ENCODE data around the gene NLGN1.

Gene NLGN1

DNA sequence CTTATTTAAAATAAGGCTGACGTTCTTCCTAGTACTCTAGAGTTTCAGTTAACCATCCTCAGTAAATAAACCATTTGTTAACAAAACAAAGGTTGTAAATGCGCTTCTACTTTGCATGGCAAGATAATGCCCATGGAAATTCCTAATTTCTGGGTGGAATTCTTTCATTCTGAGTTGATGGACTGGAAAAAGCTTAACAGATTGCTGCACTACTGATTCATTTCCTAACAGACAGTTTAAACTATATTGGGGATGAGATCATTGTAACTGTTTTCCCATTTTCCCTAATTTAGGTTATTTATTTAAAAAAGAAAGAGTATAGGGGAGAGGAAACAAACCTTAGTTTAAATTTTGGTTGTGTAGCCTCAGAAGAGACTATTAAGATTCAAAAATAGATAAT, 342.2 kb downstream of the NLGN1 start:
- DNase-seq (ENCODE audit: low read depth), result no peak
- no peak overlapping the region for H3K4me3 ChIP-seq (ENCODE audit: low read length)
- TF ChIP-seq, protein P1, sequence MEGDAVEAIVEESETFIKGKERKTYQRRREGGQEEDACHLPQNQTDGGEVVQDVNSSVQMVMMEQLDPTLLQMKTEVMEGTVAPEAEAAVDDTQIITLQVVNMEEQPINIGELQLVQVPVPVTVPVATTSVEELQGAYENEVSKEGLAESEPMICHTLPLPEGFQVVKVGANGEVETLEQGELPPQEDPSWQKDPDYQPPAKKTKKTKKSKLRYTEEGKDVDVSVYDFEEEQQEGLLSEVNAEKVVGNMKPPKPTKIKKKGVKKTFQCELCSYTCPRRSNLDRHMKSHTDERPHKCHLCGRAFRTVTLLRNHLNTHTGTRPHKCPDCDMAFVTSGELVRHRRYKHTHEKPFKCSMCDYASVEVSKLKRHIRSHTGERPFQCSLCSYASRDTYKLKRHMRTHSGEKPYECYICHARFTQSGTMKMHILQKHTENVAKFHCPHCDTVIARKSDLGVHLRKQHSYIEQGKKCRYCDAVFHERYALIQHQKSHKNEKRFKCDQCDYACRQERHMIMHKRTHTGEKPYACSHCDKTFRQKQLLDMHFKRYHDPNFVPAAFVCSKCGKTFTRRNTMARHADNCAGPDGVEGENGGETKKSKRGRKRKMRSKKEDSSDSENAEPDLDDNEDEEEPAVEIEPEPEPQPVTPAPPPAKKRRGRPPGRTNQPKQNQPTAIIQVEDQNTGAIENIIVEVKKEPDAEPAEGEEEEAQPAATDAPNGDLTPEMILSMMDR (conservative IDR thresholded peaks at IDR 0.05; ENCODE audit: low read length), result no peak

DNA sequence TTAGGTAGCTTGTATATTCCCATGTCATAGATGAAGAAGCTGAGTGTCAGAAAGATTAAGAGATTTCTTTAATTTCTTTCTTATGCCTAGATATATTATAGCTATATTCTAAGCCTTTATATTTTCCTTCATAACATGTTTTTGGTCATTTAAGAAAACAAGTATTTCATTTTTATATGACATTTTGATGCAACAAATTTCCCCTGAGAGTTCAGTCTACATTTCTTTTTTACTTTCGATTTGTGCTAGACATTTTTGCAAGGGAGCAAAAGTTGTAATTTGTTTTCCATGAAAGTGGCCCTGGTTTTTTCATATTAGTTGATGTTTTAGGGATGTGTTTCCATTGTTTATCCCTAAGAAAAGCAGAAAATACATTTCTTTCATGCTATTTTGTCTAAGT, 344.9 kb downstream of the NLGN1 start:
- TF ChIP-seq, protein P1 (conservative IDR thresholded peaks at IDR 0.05; ENCODE audit: low read length), result no peak

DNA sequence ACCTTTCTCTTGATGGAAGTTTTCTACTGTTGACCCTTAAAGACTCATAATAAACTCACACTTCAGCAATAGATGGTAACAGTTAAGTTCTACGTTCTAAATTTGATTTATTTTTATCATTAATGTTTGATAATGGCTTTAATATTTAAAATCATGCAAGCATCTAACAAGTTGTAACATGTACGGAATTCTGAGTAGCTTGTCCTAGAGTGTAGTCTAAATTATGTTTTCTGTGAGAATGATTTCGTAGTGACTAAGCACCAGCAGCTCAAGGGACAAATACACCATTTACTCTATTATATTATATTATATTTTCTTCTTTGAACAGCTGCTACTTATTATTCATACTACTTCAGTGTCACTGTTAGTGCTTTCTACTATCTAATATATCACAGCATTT, 345.6 kb downstream of the NLGN1 start:
- DNase-seq (ENCODE audit: low read depth), result no peak
- TF ChIP-seq, protein P1 (conservative IDR thresholded peaks at IDR 0.05; ENCODE audit: low read length), result no peak
- no peak overlapping the region; the same call in 1 of the 2 replicates for H3K4me3 ChIP-seq (ENCODE audit: low read length)

More for the DNA sequence above, 344.9 kb downstream of the NLGN1 start:
- DNase-seq (ENCODE audit: low read depth), result no peak
- peak overlapping the region; percentile 2 for H3K4me3 ChIP-seq (ENCODE audit: low read length)

DNA sequence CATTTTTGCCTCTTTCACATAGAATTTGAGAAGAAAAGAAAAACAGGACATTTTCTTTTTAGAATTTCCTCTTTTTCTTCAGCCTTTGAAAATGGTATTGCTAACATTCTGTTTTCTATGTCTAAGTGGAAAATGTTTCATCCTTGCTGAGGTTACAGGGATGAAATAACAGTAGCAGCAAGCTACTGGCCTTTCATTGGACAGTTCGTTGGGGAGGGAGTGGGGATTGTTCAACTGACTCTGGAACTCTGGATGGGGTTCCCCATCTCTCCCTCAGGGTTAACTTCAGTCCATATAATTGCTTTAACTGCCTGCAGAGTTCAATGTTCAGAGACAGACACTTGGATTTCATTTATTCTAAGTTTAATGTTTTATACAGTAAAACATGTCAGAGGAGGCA, 346.0 kb downstream of the NLGN1 start:
- no peak overlapping the region for H3K4me3 ChIP-seq (ENCODE audit: low read length)
- no peak for DNase-seq (ENCODE audit: low read depth)
- TF ChIP-seq, protein P1 (conservative IDR thresholded peaks at IDR 0.05; ENCODE audit: low read length), result no peak

DNA sequence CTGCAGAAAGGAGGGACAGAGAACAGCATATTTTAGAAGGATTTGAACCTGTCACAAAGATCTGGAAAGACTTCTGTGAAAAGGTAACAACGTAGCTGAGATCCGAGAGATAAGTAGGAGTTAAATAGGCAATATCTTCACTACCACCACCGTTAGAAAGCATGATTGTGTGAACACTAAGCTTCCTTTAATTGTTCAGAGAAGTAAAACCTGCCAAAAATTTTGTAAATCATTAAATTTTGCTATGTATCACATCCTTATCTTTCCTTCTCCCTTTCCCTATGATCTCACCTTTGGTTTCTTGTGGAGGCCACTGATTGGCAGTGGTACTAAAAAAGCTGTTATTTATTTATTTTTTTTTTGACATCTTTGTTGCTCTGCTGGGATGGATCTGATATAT, 346.9 kb downstream of the NLGN1 start:
- no peak overlapping the region for H3K4me3 ChIP-seq (ENCODE audit: low read length)
- no peak for DNase-seq (ENCODE audit: low read depth)
- TF ChIP-seq, protein P1 (conservative IDR thresholded peaks at IDR 0.05; ENCODE audit: low read length), result no peak

DNA sequence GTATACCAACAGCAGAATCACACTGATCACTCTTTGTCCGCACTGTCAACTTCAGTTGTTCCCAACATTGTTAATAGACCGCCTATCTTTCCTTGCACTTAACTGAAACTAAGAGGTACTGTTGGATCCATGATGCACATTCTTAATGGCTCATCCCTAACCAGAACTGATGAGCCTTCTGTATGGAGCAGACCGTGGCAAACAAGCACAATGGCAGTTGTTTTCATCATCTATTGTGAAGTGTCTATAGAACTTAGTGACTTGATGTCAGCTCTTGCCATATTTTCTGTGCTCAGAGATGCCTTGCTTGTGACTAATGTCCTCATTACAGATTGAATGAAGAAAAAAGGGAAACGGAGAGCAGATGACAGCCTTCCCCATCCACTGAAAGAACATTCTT, 347.4 kb downstream of the NLGN1 start:
- H3K4me3 ChIP-seq (ENCODE audit: low read length), result no peak overlapping the region
- DNase-seq (ENCODE audit: low read depth), result no peak
- TF ChIP-seq, protein P1 (conservative IDR thresholded peaks at IDR 0.05; ENCODE audit: low read length), result no peak

DNA sequence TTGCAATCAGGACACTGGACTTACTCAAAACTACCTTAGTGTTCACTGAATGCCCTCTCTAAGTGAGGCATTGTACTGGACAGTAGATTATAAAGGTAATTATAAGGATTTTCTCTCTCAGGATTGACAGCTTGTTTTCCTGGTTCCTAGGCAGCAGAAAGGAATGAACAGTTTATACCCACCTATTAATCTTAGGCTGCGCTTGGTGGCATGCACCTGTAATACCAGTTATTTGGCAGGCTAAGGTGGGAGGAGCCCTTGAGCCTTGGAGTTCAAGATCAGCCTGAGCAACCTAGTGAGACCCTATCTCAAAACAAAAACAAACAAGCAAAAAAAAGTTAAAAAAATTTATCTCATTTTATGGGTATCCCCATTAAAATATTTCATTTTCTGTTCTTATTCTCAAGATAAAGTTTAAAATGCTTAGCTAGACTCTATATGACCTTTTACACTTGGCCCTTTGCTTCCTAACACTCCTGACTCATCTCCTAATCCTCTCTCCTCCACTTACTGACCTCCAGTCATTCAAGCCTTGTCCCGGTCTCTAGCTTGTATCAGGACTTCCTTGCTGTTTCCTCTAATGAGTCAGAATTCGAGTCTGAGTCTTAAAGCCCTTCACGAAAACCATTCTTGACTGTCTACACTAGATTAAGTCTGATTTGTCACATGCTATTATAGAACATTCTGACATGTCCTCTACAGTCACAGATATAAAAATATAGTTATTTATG, 348.6 kb downstream of the NLGN1 start:
- TF ChIP-seq, protein P1 (conservative IDR thresholded peaks at IDR 0.05; ENCODE audit: low read length), result no peak
- H3K4me3 ChIP-seq (ENCODE audit: low read length), result no peak overlapping the region
- DNase-seq (ENCODE audit: low read depth), result peak; percentile 30
